GM12878 (cell line): ENCODE data around the gene EYA2. TPM values are rescaled to one million over a fixed set of nuclear protein-coding genes. Genes with fewer than 3 reads are reported as not detected.

ENCODE experiments used
- ATAC-seq: fragments of 200-7000 bp; cut with Tn5 transposase; 3 replicates; pipeline ENCODE4 v1.9.1; 2020; ENCODE audit warnings: mild to moderate bottlenecking, moderate library complexity
- BruUV-seq: library from RNA; stranded (reverse); fragments of 400-500 nt; replicated peaks from 2 replicates; lab custom pipeline; 2021; lab: Mats Ljungman, UMichigan
- CTCF ChIA-PET: fragments of 300-600 bp; sonication (Branson Sonifier 250); formaldehyde crosslinking; extraction: SDS; loops from one replicate; lab custom pipeline; 2021; ENCODE audit warnings: inconsistent platforms; lab: Yijun Ruan, JAX
- POLR2A ChIA-PET: fragments of 350-600 bp; formaldehyde crosslinking; extraction: SDS; loops from one replicate; lab custom pipeline; 2021; ENCODE audit warnings: inconsistent platforms; lab: Charles Lee
- RAD21 ChIA-PET: fragments of 300-600 bp; sonication (Branson Sonifier 250); formaldehyde crosslinking; loops from one replicate; lab custom pipeline; 2023; ENCODE audit warnings: antibody characterized with exemption; ENCODE audit not compliant: unreplicated experiment; lab: Charles Lee
- SMC1A ChIA-PET: fragments of 300-600 bp; sonication (Branson Sonifier 250); formaldehyde crosslinking; loops from one replicate; lab custom pipeline; 2023; ENCODE audit not compliant: unreplicated experiment, uncharacterized antibody; lab: Charles Lee
- DNase-seq: peaks from one replicate; pipeline ENCODE4 v3.0.0-alpha.2; 2011; ENCODE audit warnings: low read depth, low spot score
- FAIRE-seq: peaks from 3 replicates; lab custom pipeline; 2011; peaks lifted over from hg19 to GRCh38; lab: Jason Lieb, UNC
- H2AFZ ChIP-seq: 2 replicates; pipeline ENCODE4 v1.6.0; 2011; ENCODE audit warnings: low read depth, low read length, control low read depth; ENCODE audit not compliant: control insufficient read depth
- H3K27ac ChIP-seq: 2 replicates; pipeline ENCODE4 v1.5.1; 2011; ENCODE audit warnings: control low read depth; ENCODE audit not compliant: control insufficient read depth, insufficient read depth
- H3K27me3 ChIP-seq, 2 experiments: replicated peaks in 1 of 2; 2 replicates each; pipeline versions ENCODE4 v1.6.0 to v1.6.1; 2011; ENCODE audit warnings: low read length in 1 of 2; ENCODE audit not compliant: control insufficient read depth in 2 of 2, insufficient read depth in 2 of 2
- H3K36me3 ChIP-seq, 2 experiments: 2 replicates each; pipeline ENCODE4 v1.5.1; 2011; ENCODE audit warnings: low read length in 1 of 2; ENCODE audit not compliant: control insufficient read depth in 2 of 2, insufficient read depth in 2 of 2
- H3K4me1 ChIP-seq: 2 replicates; pipeline ENCODE4 v1.6.1; 2011; ENCODE audit warnings: mild to moderate bottlenecking, low read length, moderate library complexity, mixed read lengths; ENCODE audit not compliant: control insufficient read depth, insufficient read depth
- H3K4me2 ChIP-seq: 2 replicates; pipeline ENCODE4 v1.6.0; 2011; ENCODE audit warnings: control low read depth; ENCODE audit not compliant: control insufficient read depth, insufficient read depth
- H3K4me3 ChIP-seq: fragments of 200-600 bp; sonication (generic); 2 replicates; pipeline ENCODE4 v1.5.1; 2016
- H3K79me2 ChIP-seq: 2 replicates; pipeline ENCODE4 v1.6.0; 2011; ENCODE audit warnings: low read length; ENCODE audit not compliant: control insufficient read depth, insufficient read depth
- H3K9ac ChIP-seq: 2 replicates; pipeline ENCODE4 v1.8.0; 2011; ENCODE audit warnings: low read length, control low read depth, mixed read lengths; ENCODE audit not compliant: control insufficient read depth, insufficient read depth
- H3K9me3 ChIP-seq: replicated peaks from 3 replicates; pipeline ENCODE4 v1.5.1; 2011; ENCODE audit warnings: mild to moderate bottlenecking, low read length; ENCODE audit not compliant: control insufficient read depth, insufficient read depth
- H4K20me1 ChIP-seq: 2 replicates; pipeline ENCODE4 v1.6.0; 2011; ENCODE audit not compliant: control insufficient read depth, insufficient read depth
- NFXL1 ChIP-seq: fragments of 450-650 bp; IDR thresholded peaks from 2 replicates; pipeline ENCODE4 v1.6.1; 2017; ENCODE audit warnings: antibody characterized with exemption, mild to moderate bottlenecking, borderline replicate concordance
- RELA ChIP-seq: fragments of 450-650 bp; IDR thresholded peaks from 2 replicates; pipeline ENCODE4 v1.8.0; 2014; ENCODE audit warnings: borderline replicate concordance; ENCODE audit not compliant: partially characterized antibody
- RUNX3 ChIP-seq: IDR thresholded peaks from 2 replicates; pipeline ENCODE4 v1.6.1; 2012; ENCODE audit warnings: low read length, inconsistent platforms
- SREBF1 ChIP-seq: IDR thresholded peaks from 2 replicates; pipeline ENCODE4 v1.6.1; 2012; ENCODE audit warnings: mild to moderate bottlenecking, low read length
- WGBS: methylation state at CpG from one replicate; pipeline ENCODE4 v1.1.6; 2016; ENCODE audit warnings: low lambda C conversion rate; ENCODE audit not compliant: insufficient replicate concordance, insufficient coverage; ENCODE audit errors: missing lambda C conversion rate; 5-methylcytosine and 5-hydroxymethylcytosine counted together
- in situ Hi-C: fragments of 300-500 bp; cut with MboI; formaldehyde crosslinking; loops from 9 replicates; pipeline ENCODE4 v1.14.3; 2018; ENCODE audit warnings: mixed read lengths
- intact Hi-C: fragments of 100-400 bp; cut with micrococcal nuclease; formaldehyde crosslinking; loops from one replicate; pipeline ENCODE4 v1.14.2; 2022; ENCODE audit not compliant: unreplicated experiment
- polyA plus RNA-seq, 11 experiments: library from polyadenylated mRNA; depleted of rRNA in 4 of 11; unstranded in 6 of 11; stranded (reverse) in 5 of 11; fragments of >200 nt; fragmentation: Nextera tagmentation in 4 of 11; fragmentation: Illumina TruSeq in 1 of 11; extraction: Ambion mirVana in 4 of 11; extraction: Trizol in 1 of 11; gene quantifications; 1 replicate in 1 of 11; 2 replicates in 10 of 11; pipeline versions ENCODE4 v1.2.1 to v1.2.3, GENCODE V29; 2011 to 2016; ENCODE audit warnings: inconsistent platforms in 2 of 11, missing spikeins in 2 of 11, low read depth in 1 of 11
- total RNA-seq, 4 experiments: library from RNA; depleted of rRNA in 3 of 4; stranded (reverse); fragments of >200 nt in 3 of 4; fragmentation: Illumina TruSeq in 1 of 4; extraction: Trizol in 1 of 4; gene quantifications; 2 replicates each; pipeline versions ENCODE4 v1.2.1 to v1.2.3, GENCODE V29; 2013 to 2021

The EYA2 gene
- total and polyA plus RNA-seq, 10 of the 15 experiments (the other 5 are each of a cell fraction or from before 2014, with no cell fraction given): 0.20 TPM; not detected in 9

- RAD21 ChIA-PET: no interaction called here
- no peak overlapping the region for H2AFZ ChIP-seq
- POLR2A ChIA-PET: no interaction called here
- intact Hi-C loops (no loop called here), in situ Hi-C loops (no loop called here)
- WGBS: 90% methylated on average over 9 of the region's 9 CpGs
- CTCF ChIA-PET: interaction anchor here (0.7 to 4.1 kb wide), 2 partner anchors 12 to 151 kb away, joined by 3 to 18 read pairs; no protein-coding TSS in a partner anchor
- no peaks in the 10 kb centered on the region; the same call in 2 of the 3 replicates for H3K9me3 ChIP-seq
- no peak overlapping the region for H3K4me3 ChIP-seq
- no peaks in the 10 kb centered on the region; the same call in 1 of the 2 replicates for H3K79me2 ChIP-seq
- SMC1A ChIA-PET: interaction anchor here (1.1 to 1.3 kb wide), 2 partner anchors 25 to 29 kb away, joined by 3 to 4 read pairs; no protein-coding TSS in a partner anchor
- FAIRE-seq (no peak), ATAC-seq (no peak; the same call in 2 of the 3 replicates), DNase-seq (no peak)
- H3K27ac ChIP-seq: no peak overlapping the region
- H4K20me1 ChIP-seq: no peaks in the 10 kb centered on the region
- peaks cover 30 to 46% of the 10 kb centered on the region in 2 experiments for H3K36me3 ChIP-seq
- no peaks in the 10 kb centered on the region for H3K27me3 ChIP-seq
- H3K4me1 ChIP-seq: peaks cover 5% of the 10 kb centered on the region; the same call in 1 of the 2 replicates
- H3K9ac ChIP-seq: no peak overlapping the region
- TF ChIP-seq RELA (no peak), NFXL1 (peak; percentile 20; the same call in 1 of the 2 replicates), RUNX3 (peak; percentile 16; the same call in 1 of the 2 replicates)
- BruUV-seq: no TSS peak
- no peak overlapping the region for H3K4me2 ChIP-seq
These were observed 338.9 kb downstream of the EYA2 start for GRCh38 chr20:47233333-47234188.

DNA sequence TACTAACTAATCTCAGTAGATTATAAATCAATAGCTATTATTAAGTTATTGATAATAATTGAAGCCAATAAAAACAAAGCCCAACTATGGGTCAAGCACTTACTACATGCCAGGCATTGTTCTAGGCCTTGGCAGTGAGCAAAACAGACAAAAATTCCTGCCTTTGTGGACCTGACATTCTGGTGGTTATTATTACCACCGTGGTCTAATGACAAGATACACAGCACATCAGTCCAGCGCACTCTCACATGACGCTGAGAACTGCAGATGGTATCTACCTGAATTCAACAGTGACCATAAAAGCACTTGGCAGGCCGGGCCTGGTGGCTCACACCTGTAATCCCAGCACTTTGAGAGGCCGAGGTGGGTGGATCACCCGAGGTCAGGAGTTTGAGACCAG lies 340.5 kb downstream of the EYA2 start:
- ATAC-seq (no peak), FAIRE-seq (no peak), DNase-seq (no peak)
- 99% methylated on average over 6 of the region's 6 CpGs for WGBS
- ChIA-PET POLR2A (no interaction called here), SMC1A (interaction anchor here (1.7 kb wide), 1 partner anchor 149 kb away, joined by 3 read pairs; no protein-coding TSS in a partner anchor), CTCF (interaction anchor here (0.5 to 4.1 kb wide), 3 partner anchors 83 to 429 kb away, joined by 3 to 18 read pairs (median 4); no protein-coding TSS in a partner anchor), RAD21 (no interaction called here)
- peak; percentile 56; the same call in 1 of the 2 replicates for TF ChIP-seq NFXL1
- no peak for TF ChIP-seq SREBF1
- H3K27me3 ChIP-seq: no peaks in the 10 kb centered on the region
- H3K9me3 ChIP-seq: no peaks in the 10 kb centered on the region; the same call in 2 of the 3 replicates
- in situ Hi-C loops: no loop called here
- H4K20me1 ChIP-seq: no peaks in the 10 kb centered on the region; the same call in 1 of the 2 replicates
- intact Hi-C loops: no loop called here
- peaks cover 5% of the 10 kb centered on the region; the same call in 1 of the 2 replicates for H3K4me1 ChIP-seq
- no TSS peak for BruUV-seq
- no peak overlapping the region for H2AFZ ChIP-seq
- no peak overlapping the region for H3K27ac ChIP-seq
- H3K79me2 ChIP-seq: no peaks in the 10 kb centered on the region; the same call in 1 of the 2 replicates
- H3K4me2 ChIP-seq: no peak overlapping the region
- no peak overlapping the region for H3K9ac ChIP-seq
- no peak overlapping the region for H3K4me3 ChIP-seq
- peaks cover 35 to 48% of the 10 kb centered on the region in 2 experiments for H3K36me3 ChIP-seq
